ENCODE results near the gene RIPPLY2.
"Not testable (repeated sequence)": the region's sequence is repeated elsewhere in the genome, so short reads cannot be mapped to it uniquely, and the experiment has no call there.

Gene RIPPLY2

GRCh38 chr6:83893024-83893423 lies 39.9 kb downstream of the RIPPLY2 start:
- no peak for DNase-seq (ENCODE audit: low read depth)
- no peak overlapping the region for H3K4me3 ChIP-seq (replicated peaks; ENCODE audit: low read depth, low read length)
- no peak for TF ChIP-seq CTCF (IDR thresholded peaks at IDR 0.05; ENCODE audit: low read length, missing control alignments)

- H3K4me3 ChIP-seq (replicated peaks; ENCODE audit: low read depth, low read length); DNase-seq (ENCODE audit: low read depth): not testable (repeated sequence)
Observed at GRCh38 chr6:83897094-83897493, 43.9 kb downstream of the RIPPLY2 start.

GRCh38 chr6:83901624-83902023 lies 48.5 kb downstream of the RIPPLY2 start:
- no peak for TF ChIP-seq CTCF (IDR thresholded peaks at IDR 0.05; ENCODE audit: low read length, missing control alignments)
- DNase-seq (ENCODE audit: low read depth): no peak
- H3K4me3 ChIP-seq (replicated peaks; ENCODE audit: low read depth, low read length): no peak overlapping the region

- H3K4me3 ChIP-seq (replicated peaks; ENCODE audit: low read depth, low read length): no peak overlapping the region
- no peak for TF ChIP-seq CTCF (IDR thresholded peaks at IDR 0.05; ENCODE audit: low read length, missing control alignments)
- DNase-seq (ENCODE audit: low read depth): no peak
Observed at GRCh38 chr6:83904395-83904794, 51.2 kb downstream of the RIPPLY2 start.

GRCh38 chr6:83905648-83906047 lies 52.5 kb downstream of the RIPPLY2 start:
- no peak overlapping the region for H3K4me3 ChIP-seq (replicated peaks; ENCODE audit: low read depth, low read length)
- TF ChIP-seq CTCF (IDR thresholded peaks at IDR 0.05; ENCODE audit: low read length, missing control alignments): no peak
- DNase-seq (ENCODE audit: low read depth): no peak
